ENCODE data around the gene CTRL. TPM values are rescaled to one million over a fixed set of nuclear protein-coding genes. Genes with fewer than 3 reads are reported as not detected.

Gene CTRL
- total RNA-seq, 1 experiment from 2014 or later = 2.6 TPM

- DNase-seq (ENCODE audit: low read depth) = no peak
Measured at GRCh38 chr16:67963292-67963661, 31.6 kb upstream of the CTRL start.

- no peak for DNase-seq (ENCODE audit: low read depth)
Measured at GRCh38 chr16:67962135-67962534, 30.5 kb upstream of the CTRL start.

GRCh38 chr16:67961551-67961957 is 29.9 kb upstream of the CTRL start:
- DNase-seq (ENCODE audit: low read depth) = no peak

- peak; percentile 84 for DNase-seq (ENCODE audit: low read depth)
Measured at GRCh38 chr16:67959536-67960329, 28.1 kb upstream of the CTRL start.

GRCh38 chr16:67957622-67958021 is 26.0 kb upstream of the CTRL start:
- DNase-seq (ENCODE audit: low read depth) = no peak

GRCh38 chr16:67954421-67955196 is 22.9 kb upstream of the CTRL start:
- DNase-seq (ENCODE audit: low read depth) = no peak

GRCh38 chr16:67953641-67954375 is 22.1 kb upstream of the CTRL start:
- no peak for DNase-seq (ENCODE audit: low read depth)

GRCh38 chr16:67951485-67951884 is 19.8 kb upstream of the CTRL start:
- no peak for DNase-seq (ENCODE audit: low read depth)

GRCh38 chr16:67950335-67950843 is 18.7 kb upstream of the CTRL start:
- no peak for DNase-seq (ENCODE audit: low read depth)

GRCh38 chr16:67949645-67950044 is 18.0 kb upstream of the CTRL start:
- DNase-seq (ENCODE audit: low read depth) = no peak

GRCh38 chr16:67948015-67948414 is 16.4 kb upstream of the CTRL start:
- no peak for DNase-seq (ENCODE audit: low read depth)

- no peak for DNase-seq (ENCODE audit: low read depth)
Measured at GRCh38 chr16:67946966-67947558, 15.4 kb upstream of the CTRL start.

- no peak for DNase-seq (ENCODE audit: low read depth)
Measured at GRCh38 chr16:67946128-67946569, 14.5 kb upstream of the CTRL start.

GRCh38 chr16:67945392-67945933 is 13.8 kb upstream of the CTRL start:
- DNase-seq (ENCODE audit: low read depth) = no peak

GRCh38 chr16:67944690-67945391 is 13.2 kb upstream of the CTRL start:
- DNase-seq (ENCODE audit: low read depth) = no peak

GRCh38 chr16:67943619-67944504 is 12.2 kb upstream of the CTRL start, which contains the start of gene LCAT:
LCAT (minus strand) TSS chr16:67944120; CDS start chr16:67944101, 19 bp downstream.
- no peak for DNase-seq (ENCODE audit: low read depth)

GRCh38 chr16:67943256-67943618 is 11.6 kb upstream of the CTRL start:
- DNase-seq (ENCODE audit: low read depth) = no peak

GRCh38 chr16:67942510-67943255 is 11.0 kb upstream of the CTRL start:
- no peak for DNase-seq (ENCODE audit: low read depth)

- DNase-seq (ENCODE audit: low read depth) = peak; percentile 37
Measured at GRCh38 chr16:67942200-67942509, 10.5 kb upstream of the CTRL start.
